ENCODE results near the gene IFNL4. TPM values are rescaled to one million over a fixed set of nuclear protein-coding genes. Genes with fewer than 3 reads are reported as not detected.

IFNL4 gene
- total RNA-seq, 1 donor from 2014 or later = not detected

DNA sequence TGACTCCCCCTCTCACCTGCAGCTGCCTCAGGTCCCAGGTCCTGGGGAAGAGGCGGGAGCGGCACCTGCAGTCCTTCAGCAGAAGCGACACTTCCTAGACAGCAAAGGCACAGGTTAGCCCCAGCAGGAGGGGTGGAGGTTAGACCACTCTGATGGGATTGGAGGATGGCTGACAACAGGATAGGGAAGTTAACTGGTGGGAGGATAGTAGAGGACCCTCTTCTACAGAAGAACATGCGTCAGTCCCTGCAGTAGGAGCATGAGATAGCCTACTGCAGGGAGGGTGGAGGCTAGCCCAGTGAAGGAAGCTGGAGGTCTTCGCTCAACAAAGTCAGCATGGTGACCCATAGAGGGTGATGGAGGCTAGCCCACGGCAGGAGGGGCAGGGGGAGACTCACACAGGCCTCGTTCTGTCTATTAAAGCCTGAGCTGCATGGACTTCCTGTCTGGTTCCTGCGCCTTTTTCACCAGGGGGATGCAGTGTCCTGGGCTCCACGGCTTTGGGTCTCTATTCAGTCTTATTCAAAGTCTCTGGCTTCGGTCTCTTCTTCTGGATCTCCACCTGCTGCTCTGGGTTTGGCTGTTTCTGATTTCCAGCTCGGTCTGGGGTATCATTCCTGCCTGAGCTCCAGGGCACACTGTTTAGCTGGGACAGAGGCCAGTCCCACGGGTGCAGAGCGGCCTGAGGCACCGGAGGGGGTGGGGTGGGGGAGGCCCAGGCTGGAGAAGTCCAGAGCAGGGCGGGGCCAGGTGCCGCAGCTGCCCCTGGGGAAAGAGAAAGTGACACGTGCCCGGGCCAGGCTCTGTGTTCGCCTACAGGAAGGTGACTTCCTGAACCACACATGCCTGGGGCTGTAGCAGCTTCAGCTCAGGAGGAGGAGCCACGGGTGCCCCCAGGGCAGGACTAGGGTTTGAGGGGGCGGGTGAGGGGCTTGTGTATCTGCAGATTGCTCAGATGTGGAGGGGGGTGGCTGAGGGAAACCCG lies 11.2 kb downstream of the IFNL4 start:
- Mint-ChIP-seq H3K4me1 (no peaks in the 10 kb centered on the region), H3K27me3 (ENCODE audit: low read depth) (peaks cover 50% of the 10 kb centered on the region)
- no peak for DNase-seq (ENCODE audit: low read depth, low spot score)

DNA sequence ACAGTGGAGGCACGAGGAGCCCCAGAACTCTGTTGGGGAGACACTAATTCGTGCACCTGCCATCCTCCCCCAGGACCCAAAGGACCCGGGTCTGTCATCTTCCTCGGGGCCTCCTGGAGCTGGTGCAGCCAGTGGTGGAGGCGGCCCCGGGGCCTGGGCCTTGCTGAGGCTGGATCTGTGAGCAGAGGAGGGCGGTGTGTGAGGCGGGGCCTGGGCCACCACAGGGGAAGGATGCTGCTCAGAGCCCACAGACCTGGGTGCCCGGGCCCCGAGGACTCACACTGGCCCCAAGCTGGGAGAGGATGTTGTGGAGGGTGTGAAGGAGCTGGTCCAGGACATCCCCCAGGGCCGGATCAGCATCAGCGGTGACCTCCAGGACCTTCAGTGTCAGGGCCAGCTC lies 12.1 kb downstream of the IFNL4 start:
- peaks cover 53% of the 10 kb centered on the region for H3K27me3 Mint-ChIP-seq (ENCODE audit: low read depth)

More for the DNA sequence above, 11.2 kb downstream of the IFNL4 start:
- Mint-ChIP-seq H3K36me3 (ENCODE audit: low read depth) (no peaks in the 10 kb centered on the region), H3K27ac (ENCODE audit: unreplicated experiment) (peak overlapping the region; percentile 89), H3K4me3 (no peak overlapping the region), H3K9me3 (no peaks in the 10 kb centered on the region)
- TF ChIP-seq, protein P1, sequence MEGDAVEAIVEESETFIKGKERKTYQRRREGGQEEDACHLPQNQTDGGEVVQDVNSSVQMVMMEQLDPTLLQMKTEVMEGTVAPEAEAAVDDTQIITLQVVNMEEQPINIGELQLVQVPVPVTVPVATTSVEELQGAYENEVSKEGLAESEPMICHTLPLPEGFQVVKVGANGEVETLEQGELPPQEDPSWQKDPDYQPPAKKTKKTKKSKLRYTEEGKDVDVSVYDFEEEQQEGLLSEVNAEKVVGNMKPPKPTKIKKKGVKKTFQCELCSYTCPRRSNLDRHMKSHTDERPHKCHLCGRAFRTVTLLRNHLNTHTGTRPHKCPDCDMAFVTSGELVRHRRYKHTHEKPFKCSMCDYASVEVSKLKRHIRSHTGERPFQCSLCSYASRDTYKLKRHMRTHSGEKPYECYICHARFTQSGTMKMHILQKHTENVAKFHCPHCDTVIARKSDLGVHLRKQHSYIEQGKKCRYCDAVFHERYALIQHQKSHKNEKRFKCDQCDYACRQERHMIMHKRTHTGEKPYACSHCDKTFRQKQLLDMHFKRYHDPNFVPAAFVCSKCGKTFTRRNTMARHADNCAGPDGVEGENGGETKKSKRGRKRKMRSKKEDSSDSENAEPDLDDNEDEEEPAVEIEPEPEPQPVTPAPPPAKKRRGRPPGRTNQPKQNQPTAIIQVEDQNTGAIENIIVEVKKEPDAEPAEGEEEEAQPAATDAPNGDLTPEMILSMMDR (conservative IDR thresholded peaks at IDR 0.05) = no peak

DNA sequence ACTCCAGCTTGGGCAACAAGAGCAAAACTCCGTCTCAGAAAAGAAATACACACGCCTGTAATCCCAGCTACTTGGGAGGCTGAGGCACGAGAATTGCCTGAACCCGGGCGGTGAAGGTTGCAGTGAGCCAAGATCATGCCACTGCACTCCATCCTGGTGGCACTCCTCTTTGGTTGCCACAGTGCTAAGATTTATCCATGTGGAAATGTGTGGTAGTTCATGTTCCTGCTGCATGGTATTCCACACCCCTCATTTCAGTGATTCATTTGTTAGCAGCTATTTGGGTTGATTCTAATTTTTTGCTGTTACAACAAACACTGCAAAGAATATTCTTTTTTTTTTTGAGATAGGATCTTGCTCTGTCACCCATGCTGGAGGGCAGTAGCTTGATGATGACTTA lies 15.9 kb downstream of the IFNL4 start:
- H3K4me1 Mint-ChIP-seq = no peaks in the 10 kb centered on the region
- peaks cover 61% of the 10 kb centered on the region for H3K27me3 Mint-ChIP-seq (ENCODE audit: low read depth)
- no peaks in the 10 kb centered on the region for H3K9me3 Mint-ChIP-seq
- H3K27ac Mint-ChIP-seq (ENCODE audit: unreplicated experiment) = no peak overlapping the region
- TF ChIP-seq, protein P1 (conservative IDR thresholded peaks at IDR 0.05) = no peak
- DNase-seq (ENCODE audit: low read depth, low spot score) = no peak
- H3K36me3 Mint-ChIP-seq (ENCODE audit: low read depth) = no peaks in the 10 kb centered on the region
- H3K4me3 Mint-ChIP-seq = no peak overlapping the region

More for the DNA sequence above, 12.1 kb downstream of the IFNL4 start:
- Mint-ChIP-seq H3K27ac (ENCODE audit: unreplicated experiment) (no peak overlapping the region), H3K4me1 (no peaks in the 10 kb centered on the region), H3K9me3 (no peaks in the 10 kb centered on the region), H3K4me3 (no peak overlapping the region), H3K36me3 (ENCODE audit: low read depth) (no peaks in the 10 kb centered on the region)
- TF ChIP-seq, protein P1 (conservative IDR thresholded peaks at IDR 0.05) = no peak
- no peak for DNase-seq (ENCODE audit: low read depth, low spot score)

GRCh38 chr19:39230096-39230764 lies 18.4 kb downstream of the IFNL4 start:
- DNase-seq (ENCODE audit: low read depth, low spot score) = no peak
- peaks cover 73% of the 10 kb centered on the region for H3K27me3 Mint-ChIP-seq (ENCODE audit: low read depth)
- no peaks in the 10 kb centered on the region for H3K36me3 Mint-ChIP-seq (ENCODE audit: low read depth)
- H3K4me1 Mint-ChIP-seq = no peaks in the 10 kb centered on the region
- no peak overlapping the region for H3K27ac Mint-ChIP-seq (ENCODE audit: unreplicated experiment)
- H3K9me3 Mint-ChIP-seq = no peaks in the 10 kb centered on the region
- H3K4me3 Mint-ChIP-seq = no peak overlapping the region
- TF ChIP-seq, protein P1 (conservative IDR thresholded peaks at IDR 0.05) = no peak

GRCh38 chr19:39224910-39225309 lies 23.7 kb downstream of the IFNL4 start:
- H3K4me3 Mint-ChIP-seq = no peak overlapping the region
- no peak for DNase-seq (ENCODE audit: low read depth, low spot score)
- H3K4me1 Mint-ChIP-seq = no peaks in the 10 kb centered on the region
- no peaks in the 10 kb centered on the region for H3K36me3 Mint-ChIP-seq (ENCODE audit: low read depth)
- no peaks in the 10 kb centered on the region for H3K9me3 Mint-ChIP-seq
- TF ChIP-seq, protein P1 (conservative IDR thresholded peaks at IDR 0.05) = no peak
- H3K27me3 Mint-ChIP-seq (ENCODE audit: low read depth) = peaks cover 72% of the 10 kb centered on the region
- H3K27ac Mint-ChIP-seq (ENCODE audit: unreplicated experiment) = no peak overlapping the region

Data from neural crest cell (in vitro differentiated cells).